NCI-H82 (cell line): ENCODE measurements around the gene ATP5PB.

Experiments
- DNase-seq: peaks from one replicate; lab custom pipeline; 2025; lab: John Stamatoyannopoulos, UW

Gene ATP5PB

GRCh38 chr1:111476214-111476613, 26.9 kb downstream of the ATP5PB start:
- DNase-seq, result no peak

GRCh38 chr1:111476761-111477309, 27.6 kb downstream of the ATP5PB start:
- DNase-seq, result no peak

- no peak for DNase-seq
Observed at GRCh38 chr1:111480674-111481073, 31.4 kb downstream of the ATP5PB start.

GRCh38 chr1:111481387-111482221, 32.3 kb downstream of the ATP5PB start:
- peak; percentile 71 for DNase-seq

- no peak for DNase-seq
Observed at GRCh38 chr1:111483166-111483565, 33.9 kb downstream of the ATP5PB start.

- no peak for DNase-seq
Observed at GRCh38 chr1:111483876-111484275, 34.6 kb downstream of the ATP5PB start.

- no peak for DNase-seq
Observed at GRCh38 chr1:111484391-111485026, 35.2 kb downstream of the ATP5PB start.

- DNase-seq, result no peak
Observed at GRCh38 chr1:111486431-111486830, 37.2 kb downstream of the ATP5PB start.

GRCh38 chr1:111487133-111487532, 37.9 kb downstream of the ATP5PB start:
- no peak for DNase-seq

GRCh38 chr1:111488669-111489068, 39.4 kb downstream of the ATP5PB start:
- DNase-seq, result no peak

- DNase-seq, result no peak
Observed at GRCh38 chr1:111489604-111490003, 40.3 kb downstream of the ATP5PB start.

GRCh38 chr1:111490220-111490619, 41.0 kb downstream of the ATP5PB start:
- DNase-seq, result no peak

- DNase-seq, result no peak
Observed at GRCh38 chr1:111491070-111491469, 41.8 kb downstream of the ATP5PB start.

- DNase-seq, result no peak
Observed at GRCh38 chr1:111496398-111496797, 47.1 kb downstream of the ATP5PB start.

GRCh38 chr1:111497592-111497991, 48.3 kb downstream of the ATP5PB start:
- peak; percentile 52 for DNase-seq

GRCh38 chr1:111499026-111499785, 49.9 kb downstream of the ATP5PB start:
- no peak for DNase-seq

- DNase-seq, result no peak
Observed at GRCh38 chr1:111501645-111502044, 52.4 kb downstream of the ATP5PB start.

GRCh38 chr1:111503585-111504060, 54.4 kb downstream of the ATP5PB start, which contains the start of the genes ADORA3 and TMIGD3:
TSS of gene ADORA3 (minus strand) at chr1:111503633. CDS start at chr1:111503354, 279 bp downstream.
TSS of gene TMIGD3 (minus strand) at chr1:111503633. CDS start at chr1:111503354, 279 bp downstream.
- no peak for DNase-seq

GRCh38 chr1:111504097-111504496, 54.8 kb downstream of the ATP5PB start:
- no peak for DNase-seq

- DNase-seq, result no peak
Observed at GRCh38 chr1:111505641-111506119, 56.4 kb downstream of the ATP5PB start.

- DNase-seq, result no peak
Observed at GRCh38 chr1:111506561-111506960, 57.3 kb downstream of the ATP5PB start.
